Liver (tissue), 9 donors: ENCODE measurements around the gene CAPZB. TPM values are rescaled to one million over a fixed set of nuclear protein-coding genes. Genes with fewer than 3 reads are reported as not detected.

Experiments
- DNase-seq: peaks from one replicate; pipeline ENCODE4 v3.0.0-alpha.2; 2017; ENCODE audit warnings: low spot score
- H3K27ac ChIP-seq, 2 donors: one replicate each; pipeline ENCODE4 v1.7.0; 2013; ENCODE audit warnings: inconsistent platforms in 2 of 2, low read length in 2 of 2, control low read depth in 1 of 2, low read depth in 1 of 2, mild to moderate bottlenecking in 1 of 2
- H3K27me3 ChIP-seq, 4 donors: one replicate each; pipeline versions ENCODE4 v1.6.1 to v1.7.0; 2013; ENCODE audit warnings: low read length in 3 of 4, inconsistent platforms in 1 of 4, mild to moderate bottlenecking in 1 of 4, moderate library complexity in 1 of 4; ENCODE audit not compliant: control insufficient read depth in 4 of 4, insufficient read depth in 4 of 4
- H3K36me3 ChIP-seq, 4 donors: one replicate each; pipeline versions ENCODE4 v1.6.1 to v1.7.0; 2013; ENCODE audit warnings: low read length in 3 of 4, mild to moderate bottlenecking in 3 of 4, low read depth in 1 of 4, moderate library complexity in 1 of 4; ENCODE audit not compliant: control insufficient read depth in 4 of 4, insufficient read depth in 3 of 4
- H3K4me1 ChIP-seq, 4 donors: one replicate each; pipeline versions ENCODE4 v1.6.1 to v1.7.0; 2013; ENCODE audit warnings: low read length in 3 of 4, mild to moderate bottlenecking in 3 of 4, moderate library complexity in 1 of 4; ENCODE audit not compliant: control insufficient read depth in 4 of 4, insufficient read depth in 4 of 4
- H3K4me3 ChIP-seq, 3 donors: one replicate each; pipeline versions ENCODE4 v1.6.1 to v1.7.0; 2013; ENCODE audit warnings: low read length in 3 of 3, control low read depth in 1 of 3, low read depth in 1 of 3, mild to moderate bottlenecking in 1 of 3
- H3K9ac ChIP-seq, 2 donors: one replicate each; pipeline ENCODE4 v1.7.0; 2013; ENCODE audit warnings: low read length in 2 of 2, mild to moderate bottlenecking in 2 of 2, moderate library complexity in 2 of 2, control low read depth in 1 of 2, low read depth in 1 of 2
- H3K9me3 ChIP-seq, 4 donors: one replicate each; pipeline versions ENCODE4 v1.6.1 to v1.7.0; 2013; ENCODE audit warnings: low read length in 3 of 4; ENCODE audit not compliant: control insufficient read depth in 4 of 4
- EGR1 ChIP-seq, 2 donors: IDR thresholded peaks; 2 replicates each; pipeline ENCODE4 v1.6.1; 2016 to 2018; ENCODE audit warnings: antibody characterized with exemption in 2 of 2, low read depth in 2 of 2
- FOXA1 ChIP-seq: IDR thresholded peaks from 2 replicates; pipeline ENCODE4 v1.6.1; 2016; ENCODE audit warnings: antibody characterized with exemption
- FOXA2 ChIP-seq: IDR thresholded peaks from 2 replicates; pipeline ENCODE4 v1.6.1; 2016; ENCODE audit warnings: antibody characterized with exemption
- GABPA ChIP-seq, 2 donors: IDR thresholded peaks in 1 of 2; conservative IDR thresholded peaks in 1 of 2; 2 replicates each; pipeline ENCODE4 v1.6.1; 2016; ENCODE audit warnings: antibody characterized with exemption in 2 of 2, mild to moderate bottlenecking in 1 of 2, moderate library complexity in 1 of 2
- HNF4A ChIP-seq, 2 donors: conservative IDR thresholded peaks; 2 replicates each; pipeline ENCODE4 v1.6.1; 2016; ENCODE audit warnings: antibody characterized with exemption in 2 of 2, mild to moderate bottlenecking in 2 of 2
- HNF4G ChIP-seq: IDR thresholded peaks from 2 replicates; pipeline ENCODE4 v1.6.1; 2016; ENCODE audit warnings: antibody characterized with exemption
- JUND ChIP-seq, 2 donors: IDR thresholded peaks; 2 replicates each; pipeline ENCODE4 v1.6.1; 2016; ENCODE audit warnings: antibody characterized with exemption in 2 of 2
- MAX ChIP-seq: IDR thresholded peaks from 2 replicates; pipeline ENCODE4 v1.6.1; 2016; ENCODE audit warnings: antibody characterized with exemption
- NR2F2 ChIP-seq: IDR thresholded peaks from 2 replicates; pipeline ENCODE4 v1.6.1; 2016; ENCODE audit warnings: antibody characterized with exemption
- RAD21 ChIP-seq, 2 donors: IDR thresholded peaks; 2 replicates each; pipeline ENCODE4 v1.6.1; 2016; ENCODE audit warnings: antibody characterized with exemption in 2 of 2, mild to moderate bottlenecking in 2 of 2
- RXRA ChIP-seq, 2 donors: IDR thresholded peaks; 2 replicates each; pipeline ENCODE4 v1.6.1; 2017 to 2018; ENCODE audit warnings: antibody characterized with exemption in 2 of 2, mild to moderate bottlenecking in 1 of 2
- SP1 ChIP-seq: IDR thresholded peaks from 2 replicates; pipeline ENCODE4 v1.6.1; 2018; ENCODE audit warnings: antibody characterized with exemption, mild to moderate bottlenecking
- TAF1 ChIP-seq: conservative IDR thresholded peaks from 2 replicates; pipeline ENCODE4 v1.6.1; 2016; ENCODE audit warnings: antibody characterized with exemption, mild to moderate bottlenecking
- WGBS: extraction: QIAGEN DNeasy Blood & Tissue Kit; methylation state at CpG from one replicate; pipeline ENCODE4 v1.1.7; 2013; 5-methylcytosine and 5-hydroxymethylcytosine counted together
- polyA plus RNA-seq, 2 donors: library from polyadenylated mRNA; stranded (reverse) in 1 of 2; unstranded in 1 of 2; fragments of 200-250 nt in 1 of 2; fragments of >200 nt in 1 of 2; fragmentation: Nextera tagmentation in 1 of 2; extraction: Ambion mirVana in 1 of 2; gene quantifications; one replicate each; pipeline versions ENCODE4 v1.2.1 to v1.2.3, GENCODE V29; 2013 to 2015
- total RNA-seq, 2 donors: library from RNA; depleted of rRNA; stranded (reverse); fragments of >200 nt; gene quantifications; one replicate each; pipeline ENCODE4 v1.2.3, GENCODE V29; 2014
- TF ChIP-seq, protein P1 (sequence below): IDR thresholded peaks from 2 replicates; pipeline ENCODE4 v1.6.1; 2016; ENCODE audit warnings: antibody characterized with exemption
- TF ChIP-seq, protein P2 (sequence below): fragments of 150-350 bp; IDR thresholded peaks from 2 replicates; pipeline ENCODE4 v1.5.1; 2017; ENCODE audit warnings: improper control_type of control experiment, low read depth, low read length; ENCODE audit not compliant: missing input control
- donor health status: healthy.
- donor health status: healthy.
- donor health status: healthy.
- donor health status: healthy.
- donor health status: healthy.

Gene CAPZB
- total and polyA plus RNA-seq, 4 donors: 38.3 to 98.9 (median 51.1) TPM

DNA sequence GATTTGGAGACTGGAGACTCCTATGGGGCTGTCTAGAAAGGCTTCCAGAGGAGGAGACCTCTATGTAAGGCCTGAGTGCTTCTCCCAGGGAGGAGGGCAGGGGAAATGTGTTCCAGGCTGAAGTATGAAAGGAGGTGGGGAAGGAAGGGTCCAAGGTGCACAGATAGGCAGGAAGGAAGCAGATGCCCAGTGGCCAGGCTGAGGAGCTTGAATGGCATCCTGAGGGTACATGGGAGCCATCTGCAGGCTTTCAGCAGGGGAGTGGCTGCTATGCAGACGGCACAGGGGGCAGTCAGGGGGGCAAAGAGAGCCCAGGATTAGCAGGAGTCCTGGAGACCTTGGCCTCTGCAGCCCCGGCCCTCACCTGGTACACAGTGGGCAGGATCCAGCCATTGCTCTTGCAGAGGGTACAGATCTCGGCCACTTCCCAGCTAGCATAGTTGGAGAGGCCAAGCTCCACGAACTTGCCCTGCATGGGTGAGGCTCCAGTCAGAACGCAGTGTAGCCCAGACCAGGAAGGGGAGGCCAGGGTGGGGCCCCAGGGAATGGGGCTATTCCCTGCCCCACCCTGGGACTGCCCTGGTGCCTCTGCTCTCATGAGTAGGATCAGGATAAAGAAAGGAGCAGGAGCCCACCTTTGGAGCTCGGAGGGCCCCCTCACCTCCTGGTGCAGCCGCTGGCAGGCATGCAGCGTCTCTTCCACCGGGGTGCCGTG, 177.4 kb downstream of the CAPZB start:
- 93% methylated on average over 10 of the region's 10 CpGs for WGBS
- Histone ChIP-seq H3K36me3 (peaks cover 10 to 53% (median 32%) of the 10 kb centered on the region in 4 donors), H3K27me3 (no peaks in the 10 kb centered on the region), H3K4me3 (no peak overlapping the region), H3K9ac (no peak overlapping the region), H3K9me3 (no peaks in the 10 kb centered on the region), H3K27ac (no peak overlapping the region), H3K4me1 (peaks cover 1 to 15% (median 11%) of the 10 kb centered on the region in 4 donors)
- TF ChIP-seq RXRA (IDR thresholded peaks at IDR 0.05) (no peak), FOXA2 (no peak), MAX (no peak)
- no peak for DNase-seq

- H3K27me3 ChIP-seq: no peaks in the 10 kb centered on the region
- H3K4me1 ChIP-seq: peaks cover 1 to 11% (median 9%) of the 10 kb centered on the region in 4 donors
- no peak overlapping the region for H3K27ac ChIP-seq
- 96% methylated on average over 6 of the region's 6 CpGs for WGBS
- no peak for TF ChIP-seq GABPA (IDR thresholded peaks at IDR 0.05 in 1 of 2, conservative IDR thresholded peaks at IDR 0.05 in 1 of 2)
- no peak for TF ChIP-seq SP1
- no peak for TF ChIP-seq MAX
- TF ChIP-seq, protein P1, sequence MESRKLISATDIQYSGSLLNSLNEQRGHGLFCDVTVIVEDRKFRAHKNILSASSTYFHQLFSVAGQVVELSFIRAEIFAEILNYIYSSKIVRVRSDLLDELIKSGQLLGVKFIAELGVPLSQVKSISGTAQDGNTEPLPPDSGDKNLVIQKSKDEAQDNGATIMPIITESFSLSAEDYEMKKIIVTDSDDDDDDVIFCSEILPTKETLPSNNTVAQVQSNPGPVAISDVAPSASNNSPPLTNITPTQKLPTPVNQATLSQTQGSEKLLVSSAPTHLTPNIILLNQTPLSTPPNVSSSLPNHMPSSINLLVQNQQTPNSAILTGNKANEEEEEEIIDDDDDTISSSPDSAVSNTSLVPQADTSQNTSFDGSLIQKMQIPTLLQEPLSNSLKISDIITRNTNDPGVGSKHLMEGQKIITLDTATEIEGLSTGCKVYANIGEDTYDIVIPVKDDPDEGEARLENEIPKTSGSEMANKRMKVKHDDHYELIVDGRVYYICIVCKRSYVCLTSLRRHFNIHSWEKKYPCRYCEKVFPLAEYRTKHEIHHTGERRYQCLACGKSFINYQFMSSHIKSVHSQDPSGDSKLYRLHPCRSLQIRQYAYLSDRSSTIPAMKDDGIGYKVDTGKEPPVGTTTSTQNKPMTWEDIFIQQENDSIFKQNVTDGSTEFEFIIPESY: no peak
- TF ChIP-seq TAF1: no peak
- TF ChIP-seq HNF4A (conservative IDR thresholded peaks at IDR 0.05): no peak
- TF ChIP-seq, protein P2, sequence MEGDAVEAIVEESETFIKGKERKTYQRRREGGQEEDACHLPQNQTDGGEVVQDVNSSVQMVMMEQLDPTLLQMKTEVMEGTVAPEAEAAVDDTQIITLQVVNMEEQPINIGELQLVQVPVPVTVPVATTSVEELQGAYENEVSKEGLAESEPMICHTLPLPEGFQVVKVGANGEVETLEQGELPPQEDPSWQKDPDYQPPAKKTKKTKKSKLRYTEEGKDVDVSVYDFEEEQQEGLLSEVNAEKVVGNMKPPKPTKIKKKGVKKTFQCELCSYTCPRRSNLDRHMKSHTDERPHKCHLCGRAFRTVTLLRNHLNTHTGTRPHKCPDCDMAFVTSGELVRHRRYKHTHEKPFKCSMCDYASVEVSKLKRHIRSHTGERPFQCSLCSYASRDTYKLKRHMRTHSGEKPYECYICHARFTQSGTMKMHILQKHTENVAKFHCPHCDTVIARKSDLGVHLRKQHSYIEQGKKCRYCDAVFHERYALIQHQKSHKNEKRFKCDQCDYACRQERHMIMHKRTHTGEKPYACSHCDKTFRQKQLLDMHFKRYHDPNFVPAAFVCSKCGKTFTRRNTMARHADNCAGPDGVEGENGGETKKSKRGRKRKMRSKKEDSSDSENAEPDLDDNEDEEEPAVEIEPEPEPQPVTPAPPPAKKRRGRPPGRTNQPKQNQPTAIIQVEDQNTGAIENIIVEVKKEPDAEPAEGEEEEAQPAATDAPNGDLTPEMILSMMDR: no peak
- H3K9ac ChIP-seq: no peak overlapping the region
- no peak for DNase-seq
- H3K4me3 ChIP-seq: no peak overlapping the region
- peaks cover 10 to 56% (median 34%) of the 10 kb centered on the region in 4 donors for H3K36me3 ChIP-seq
- H3K9me3 ChIP-seq: no peaks in the 10 kb centered on the region
These were observed 178.4 kb downstream of the CAPZB start for GRCh38 chr1:19306941-19307340.

DNA sequence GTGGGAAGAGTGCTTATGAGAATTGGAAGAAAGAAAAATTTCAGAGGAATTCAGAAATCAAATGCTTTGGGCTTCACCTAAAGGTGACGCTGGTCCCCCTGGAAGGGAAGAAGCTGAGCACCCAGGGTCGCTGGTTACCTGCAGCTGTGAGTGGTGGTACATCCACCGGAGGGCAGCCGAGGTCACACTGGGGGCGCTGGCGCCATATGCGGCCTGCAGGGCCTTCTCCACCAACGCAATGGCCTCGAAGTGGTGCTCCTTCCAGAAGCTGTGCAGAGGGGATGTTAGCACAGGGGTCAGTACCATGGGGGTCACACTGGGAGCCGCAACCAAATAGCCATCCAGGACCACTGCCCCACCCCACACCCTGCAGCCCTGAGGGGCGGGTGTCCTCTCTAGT, 179.5 kb downstream of the CAPZB start:
- Histone ChIP-seq H3K9ac (no peak overlapping the region), H3K4me3 (no peak overlapping the region), H3K4me1 (peaks cover 0 to 4% (median 3%) of the 10 kb centered on the region in 4 donors), H3K27ac (no peak overlapping the region), H3K9me3 (no peaks in the 10 kb centered on the region), H3K36me3 (peaks cover 10 to 56% (median 34%) of the 10 kb centered on the region in 4 donors), H3K27me3 (no peaks in the 10 kb centered on the region)
- no peak for DNase-seq
- WGBS: 96% methylated on average over 11 of the region's 11 CpGs
- TF ChIP-seq FOXA1 (no peak), GABPA (IDR thresholded peaks at IDR 0.05 in 1 of 2, conservative IDR thresholded peaks at IDR 0.05 in 1 of 2) (no peak), NR2F2 (no peak), HNF4A (conservative IDR thresholded peaks at IDR 0.05) (no peak), RXRA (IDR thresholded peaks at IDR 0.05) (no peak), EGR1 (IDR thresholded peaks at IDR 0.05; ENCODE audit: low read depth in 2 of 2) (no peak), RAD21 (IDR thresholded peaks at IDR 0.05) (no peak), FOXA2 (no peak), JUND (IDR thresholded peaks at IDR 0.05) (no peak), HNF4G (no peak)
- TF ChIP-seq, protein P2: no peak
- TF ChIP-seq, protein P1: no peak
